ENCODE measurements around the gene ANKRD33B. TPM values are rescaled to one million over a fixed set of nuclear protein-coding genes. Genes with fewer than 3 reads are reported as not detected.

ANKRD33B gene
- total RNA-seq, 6 experiments from 2014 or later = 6.3 to 13.2 (median 11.9) TPM

- H3K27ac Mint-ChIP-seq = no peak overlapping the region
- no peak for DNase-seq
- H3K4me3 Mint-ChIP-seq = no peak overlapping the region
- H3K27me3 Mint-ChIP-seq (ENCODE audit: insufficient read depth) = peaks cover 4% of the 10 kb centered on the region; the same call in 1 of the 2 replicates
- peaks cover 37% of the 10 kb centered on the region for H3K4me1 Mint-ChIP-seq (ENCODE audit: low read depth)
- no peaks in the 10 kb centered on the region for H3K9me3 Mint-ChIP-seq
- TF ChIP-seq CTCF (IDR thresholded peaks at IDR 0.05) = no peak
- H3K36me3 Mint-ChIP-seq (ENCODE audit: low read depth) = peaks cover 17% of the 10 kb centered on the region; the same call in 1 of the 2 replicates
Observed at GRCh38 chr5:10584714-10585517, 21.0 kb downstream of the ANKRD33B start.

- TF ChIP-seq CTCF (IDR thresholded peaks at IDR 0.05) = no peak
- H3K4me3 Mint-ChIP-seq = no peak overlapping the region
- peaks cover 17% of the 10 kb centered on the region; the same call in 1 of the 2 replicates for H3K36me3 Mint-ChIP-seq (ENCODE audit: low read depth)
- H3K9me3 Mint-ChIP-seq = no peaks in the 10 kb centered on the region
- H3K27me3 Mint-ChIP-seq (ENCODE audit: insufficient read depth) = peaks cover 4% of the 10 kb centered on the region; the same call in 1 of the 2 replicates
- peaks cover 39% of the 10 kb centered on the region for H3K4me1 Mint-ChIP-seq (ENCODE audit: low read depth)
- DNase-seq = no peak
- H3K27ac Mint-ChIP-seq = no peak overlapping the region
Observed at GRCh38 chr5:10585518-10585915, 21.6 kb downstream of the ANKRD33B start.

- Mint-ChIP-seq H3K9me3 (no peaks in the 10 kb centered on the region), H3K27ac (no peak overlapping the region), H3K4me1 (ENCODE audit: low read depth) (peaks cover 39% of the 10 kb centered on the region), H3K27me3 (ENCODE audit: insufficient read depth) (peaks cover 4% of the 10 kb centered on the region; the same call in 1 of the 2 replicates), H3K36me3 (ENCODE audit: low read depth) (peaks cover 17% of the 10 kb centered on the region; the same call in 1 of the 2 replicates), H3K4me3 (no peak overlapping the region)
- no peak for TF ChIP-seq CTCF (IDR thresholded peaks at IDR 0.05)
- DNase-seq = no peak
Observed at GRCh38 chr5:10586008-10586407, 22.1 kb downstream of the ANKRD33B start.

GRCh38 chr5:10586555-10586954 is 22.7 kb downstream of the ANKRD33B start:
- Mint-ChIP-seq H3K27me3 (ENCODE audit: insufficient read depth) (peaks cover 4% of the 10 kb centered on the region; the same call in 1 of the 2 replicates), H3K4me1 (ENCODE audit: low read depth) (peaks cover 39% of the 10 kb centered on the region), H3K27ac (no peak overlapping the region), H3K9me3 (no peaks in the 10 kb centered on the region), H3K4me3 (no peak overlapping the region), H3K36me3 (ENCODE audit: low read depth) (peaks cover 16% of the 10 kb centered on the region; the same call in 1 of the 2 replicates)
- no peak for DNase-seq
- TF ChIP-seq CTCF (IDR thresholded peaks at IDR 0.05) = no peak

GRCh38 chr5:10588109-10588775 is 24.4 kb downstream of the ANKRD33B start:
- H3K4me3 Mint-ChIP-seq = no peak overlapping the region
- peaks cover 11% of the 10 kb centered on the region; the same call in 1 of the 2 replicates for H3K36me3 Mint-ChIP-seq (ENCODE audit: low read depth)
- peaks cover 5% of the 10 kb centered on the region; the same call in 1 of the 2 replicates for H3K27me3 Mint-ChIP-seq (ENCODE audit: insufficient read depth)
- TF ChIP-seq CTCF (IDR thresholded peaks at IDR 0.05) = no peak
- no peaks in the 10 kb centered on the region for H3K9me3 Mint-ChIP-seq
- H3K4me1 Mint-ChIP-seq (ENCODE audit: low read depth) = peaks cover 29% of the 10 kb centered on the region
- no peak overlapping the region for H3K27ac Mint-ChIP-seq
- no peak for DNase-seq

All from HFFc6 (cell line).